A549 (cell line): ENCODE data around the gene SLC10A3.

Experiments
- CBX8 ChIP-seq: fragments of 200-600 bp; sonication (generic); IDR thresholded peaks from 2 replicates; pipeline ENCODE4 v1.6.1; 2016
- CEBPB ChIP-seq, 2 experiments: fragments of >200 bp in 1 of 2; sonication (Bioruptor Twin) in 1 of 2; formaldehyde crosslinking in 1 of 2; IDR thresholded peaks; 2 replicates each; pipeline ENCODE4 v1.6.1; 2012 to 2016
- CTCF ChIP-seq: fragments of >200 bp; sonication (Bioruptor Twin); formaldehyde crosslinking; IDR thresholded peaks from 3 replicates; pipeline ENCODE4 v1.5.1; 2016
- EP300 ChIP-seq, 2 experiments: fragments of >200 bp; sonication (Bioruptor Twin); formaldehyde crosslinking; IDR thresholded peaks; 2 replicates in 1 of 2; 3 replicates in 1 of 2; pipeline ENCODE4 v1.6.1; 2016 to 2017
- HDAC2 ChIP-seq: fragments of 200-600 bp; sonication (generic); IDR thresholded peaks from 2 replicates; pipeline ENCODE4 v1.6.1; 2016
- MAFK ChIP-seq: fragments of 450-650 bp; IDR thresholded peaks from 2 replicates; pipeline ENCODE4 v1.6.1; 2014; ENCODE audit not compliant: partially characterized antibody
- POLR2A ChIP-seq: IDR thresholded peaks from 2 replicates; pipeline ENCODE4 v1.6.1; 2012; ENCODE audit warnings: mild to moderate bottlenecking, low read length
- RNF2 ChIP-seq: fragments of 200-600 bp; sonication (generic); IDR thresholded peaks from 2 replicates; pipeline ENCODE4 v1.6.1; 2016; ENCODE audit warnings: low read depth, mild to moderate bottlenecking, antibody characterized with exemption, moderate library complexity, borderline replicate concordance

- TF ChIP-seq CTCF (no peak), POLR2A (no peak), CEBPB (IDR thresholded peaks at IDR 0.05) (no peak), MAFK (no peak), EP300 (IDR thresholded peaks at IDR 0.05) (no peak), RNF2 (no peak), CBX8 (no peak), HDAC2 (no peak)
Measured at GRCh38 chrX:154470434-154470833, 20.0 kb downstream of the SLC10A3 start.
